ENCODE data around the gene JAK1.

JAK1 gene

GRCh38 chr1:64965366-64966157 lies 787 bp downstream of the JAK1 start:
- TF ChIP-seq TCF12 (IDR thresholded peaks at IDR 0.05; ENCODE audit: low read depth) (peak; percentile 20; the same call in 1 of the 2 replicates), EGR1 (IDR thresholded peaks at IDR 0.05) (no peak), ZBTB7A (IDR thresholded peaks at IDR 0.05; ENCODE audit: low read depth) (0 out of 2 replicates have a peak, but pooled peaks have one; percentile 11)

GRCh38 chr1:64963466-64963865 lies 2.9 kb downstream of the JAK1 start:
- TF ChIP-seq RAD21 (IDR thresholded peaks at IDR 0.05; ENCODE audit: low read depth), result no peak
- no peak for TF ChIP-seq CEBPB (IDR thresholded peaks at IDR 0.05)
- TF ChIP-seq REST (IDR thresholded peaks at IDR 0.05; ENCODE audit: low read depth), result no peak
- no peak for TF ChIP-seq NFIC (IDR thresholded peaks at IDR 0.05)
- TF ChIP-seq, protein P1, sequence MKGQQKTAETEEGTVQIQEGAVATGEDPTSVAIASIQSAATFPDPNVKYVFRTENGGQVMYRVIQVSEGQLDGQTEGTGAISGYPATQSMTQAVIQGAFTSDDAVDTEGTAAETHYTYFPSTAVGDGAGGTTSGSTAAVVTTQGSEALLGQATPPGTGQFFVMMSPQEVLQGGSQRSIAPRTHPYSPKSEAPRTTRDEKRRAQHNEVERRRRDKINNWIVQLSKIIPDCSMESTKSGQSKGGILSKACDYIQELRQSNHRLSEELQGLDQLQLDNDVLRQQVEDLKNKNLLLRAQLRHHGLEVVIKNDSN (IDR thresholded peaks at IDR 0.05), result no peak
- no peak for TF ChIP-seq EP300 (IDR thresholded peaks at IDR 0.05; ENCODE audit: borderline replicate concordance)
- TF ChIP-seq ZBTB7A (IDR thresholded peaks at IDR 0.05; ENCODE audit: low read depth), result no peak

DNA sequence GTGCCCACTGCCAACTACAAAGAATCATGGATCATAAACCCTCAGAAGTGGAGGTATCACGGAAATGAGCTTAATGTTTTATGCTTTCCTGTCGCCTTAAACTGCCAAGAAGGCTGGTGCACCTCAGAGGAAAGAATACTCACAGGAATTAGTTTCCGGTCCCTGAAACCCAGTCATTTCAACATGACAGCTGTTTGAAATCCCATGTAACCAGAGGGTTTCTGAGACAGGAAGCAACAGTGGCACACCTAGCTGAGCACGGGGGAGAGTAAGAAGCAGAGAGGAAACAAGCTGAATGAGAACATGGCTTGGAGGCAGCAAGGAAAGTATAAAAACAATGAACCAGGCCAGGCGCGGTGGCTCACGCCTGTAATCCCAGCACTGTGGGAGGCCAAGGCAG lies 3.9 kb downstream of the JAK1 start:
- TF ChIP-seq TEAD4 (IDR thresholded peaks at IDR 0.05) (no peak), YY1 (IDR thresholded peaks at IDR 0.05; ENCODE audit: low read depth) (no peak)
- TF ChIP-seq, protein P2, sequence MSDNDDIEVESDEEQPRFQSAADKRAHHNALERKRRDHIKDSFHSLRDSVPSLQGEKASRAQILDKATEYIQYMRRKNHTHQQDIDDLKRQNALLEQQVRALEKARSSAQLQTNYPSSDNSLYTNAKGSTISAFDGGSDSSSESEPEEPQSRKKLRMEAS (IDR thresholded peaks at IDR 0.05), result no peak

DNA sequence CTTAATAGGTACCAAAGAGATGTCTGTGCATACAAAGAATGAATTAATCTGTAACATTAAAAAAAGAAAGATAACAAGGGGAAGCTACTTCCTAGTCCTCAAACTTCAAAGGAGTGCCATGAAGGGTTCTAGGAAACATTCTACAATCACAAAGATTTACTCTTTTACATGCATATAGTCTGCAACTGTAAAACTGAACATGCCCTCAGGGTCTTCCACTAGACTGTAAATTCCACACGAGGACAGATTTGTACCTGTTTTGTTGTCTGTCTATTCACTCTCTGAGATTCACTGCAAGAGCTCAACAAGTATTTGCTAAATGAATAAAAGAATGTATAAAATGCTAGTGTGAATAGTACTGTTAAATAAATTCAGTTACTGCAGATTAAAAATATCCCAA lies 4.4 kb downstream of the JAK1 start:
- no peak for TF ChIP-seq NFIC (IDR thresholded peaks at IDR 0.05)

GRCh38 chr1:64960731-64961130 lies 5.6 kb downstream of the JAK1 start:
- TF ChIP-seq, protein P2 (IDR thresholded peaks at IDR 0.05), result no peak
- TF ChIP-seq TAF1 (IDR thresholded peaks at IDR 0.05; ENCODE audit: low read depth) (no peak), CREB1 (IDR thresholded peaks at IDR 0.05; ENCODE audit: low read depth) (no peak), TEAD4 (IDR thresholded peaks at IDR 0.05) (no peak), CEBPB (IDR thresholded peaks at IDR 0.05) (no peak), EP300 (IDR thresholded peaks at IDR 0.05; ENCODE audit: borderline replicate concordance) (no peak), EGR1 (IDR thresholded peaks at IDR 0.05) (no peak), TCF12 (IDR thresholded peaks at IDR 0.05; ENCODE audit: low read depth) (no peak), ZBTB7A (IDR thresholded peaks at IDR 0.05; ENCODE audit: low read depth) (no peak), REST (IDR thresholded peaks at IDR 0.05; ENCODE audit: low read depth) (no peak), NFIC (IDR thresholded peaks at IDR 0.05) (no peak), YY1 (IDR thresholded peaks at IDR 0.05; ENCODE audit: low read depth) (no peak), RAD21 (IDR thresholded peaks at IDR 0.05; ENCODE audit: low read depth) (no peak), FOXM1 (IDR thresholded peaks at IDR 0.05; ENCODE audit: borderline replicate concordance, low read depth) (no peak)
- TF ChIP-seq, protein P1 (IDR thresholded peaks at IDR 0.05), result no peak

DNA sequence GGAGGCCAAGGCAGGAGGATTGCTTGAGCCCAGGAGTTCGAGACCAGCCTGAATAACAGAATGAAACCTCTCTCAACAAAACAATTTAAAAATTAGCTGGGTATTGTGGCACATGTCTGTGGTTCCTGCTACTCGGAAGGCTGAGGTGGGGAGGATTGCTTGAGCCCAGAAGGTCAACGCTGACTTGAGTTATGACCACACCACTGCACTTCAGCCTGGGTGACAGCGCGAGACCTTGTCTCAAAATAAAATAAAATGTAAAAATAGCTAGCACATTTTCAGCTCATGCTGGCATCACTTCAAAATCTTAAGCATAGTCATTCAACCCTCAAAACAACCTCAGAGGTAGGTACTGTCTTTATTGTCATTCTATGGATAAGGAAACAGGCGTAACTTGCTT lies 6.4 kb downstream of the JAK1 start:
- no peak for TF ChIP-seq TCF12 (IDR thresholded peaks at IDR 0.05; ENCODE audit: low read depth)
- no peak for TF ChIP-seq YY1 (IDR thresholded peaks at IDR 0.05; ENCODE audit: low read depth)
- TF ChIP-seq FOXM1 (IDR thresholded peaks at IDR 0.05; ENCODE audit: borderline replicate concordance, low read depth), result no peak
- TF ChIP-seq NFIC (IDR thresholded peaks at IDR 0.05), result no peak
- no peak for TF ChIP-seq ZBTB7A (IDR thresholded peaks at IDR 0.05; ENCODE audit: low read depth)
- no peak for TF ChIP-seq REST (IDR thresholded peaks at IDR 0.05; ENCODE audit: low read depth)
- TF ChIP-seq TAF1 (IDR thresholded peaks at IDR 0.05; ENCODE audit: low read depth), result no peak
- no peak for TF ChIP-seq CEBPB (IDR thresholded peaks at IDR 0.05)
- TF ChIP-seq RAD21 (IDR thresholded peaks at IDR 0.05; ENCODE audit: low read depth), result no peak
- TF ChIP-seq, protein P1 (IDR thresholded peaks at IDR 0.05), result no peak
- TF ChIP-seq CREB1 (IDR thresholded peaks at IDR 0.05; ENCODE audit: low read depth), result no peak

Measured in Ishikawa (cell line).